DND-41 (cell line): Measurements from ENCODE around the gene CCDC85A.

Experiments used
- ATAC-seq: fragments of 200-7000 bp; cut with Tn5 transposase; 3 replicates; pipeline ENCODE4 v1.9.1; 2021; ENCODE audit warnings: low read depth; ENCODE audit not compliant: insufficient read depth
- DNase-seq: peaks from one replicate; pipeline ENCODE4 v3.0.0-alpha.2; 2020
- H2AFZ ChIP-seq: 2 replicates; pipeline ENCODE4 v1.6.0; 2012; ENCODE audit warnings: low read depth, low read length
- H3K27ac ChIP-seq: 2 replicates; pipeline ENCODE4 v1.5.1; 2012; ENCODE audit warnings: low read length, inconsistent platforms
- H3K27me3 ChIP-seq: fragments of 200-600 bp; sonication (generic); 2 replicates; pipeline ENCODE4 v1.6.0; 2012; ENCODE audit warnings: low read length, mild to moderate bottlenecking, inconsistent platforms; ENCODE audit not compliant: insufficient read depth, poor library complexity
- H3K36me3 ChIP-seq: 2 replicates; pipeline ENCODE4 v1.5.1; 2012; ENCODE audit warnings: low read length, inconsistent platforms; ENCODE audit not compliant: insufficient read depth
- H3K4me1 ChIP-seq: 2 replicates; pipeline ENCODE4 v1.5.1; 2012; ENCODE audit warnings: mild to moderate bottlenecking, low read length; ENCODE audit not compliant: insufficient read depth
- H3K4me2 ChIP-seq: 2 replicates; pipeline ENCODE4 v1.6.0; 2012; ENCODE audit warnings: mild to moderate bottlenecking, moderate library complexity, low read length, inconsistent platforms; ENCODE audit not compliant: insufficient read depth
- H3K4me3 ChIP-seq, 2 experiments: fragments of 200-600 bp in 1 of 2; shearing (Covaris generic) in 1 of 2; 2 replicates each; pipeline ENCODE4 v1.5.1; 2012 to 2016; ENCODE audit warnings: inconsistent platforms in 2 of 2, low read length in 2 of 2, mild to moderate bottlenecking in 2 of 2, low read depth in 1 of 2, moderate library complexity in 1 of 2
- H3K79me2 ChIP-seq: 2 replicates; pipeline ENCODE4 v1.6.0; 2012; ENCODE audit warnings: low read length, inconsistent platforms; ENCODE audit not compliant: insufficient read depth
- H3K9ac ChIP-seq: 2 replicates; pipeline ENCODE4 v1.6.0; 2012; ENCODE audit warnings: low read depth, mild to moderate bottlenecking, inconsistent platforms, low read length, moderate library complexity
- H3K9me3 ChIP-seq: 2 replicates; pipeline ENCODE4 v1.5.1; 2012; ENCODE audit warnings: low read length, moderate library complexity, mild to moderate bottlenecking, inconsistent platforms; ENCODE audit not compliant: insufficient read depth, severe bottlenecking
- H4K20me1 ChIP-seq: 2 replicates; pipeline ENCODE4 v1.6.0; 2012; ENCODE audit warnings: low read length; ENCODE audit not compliant: insufficient read depth
- CTCF ChIP-seq: IDR thresholded peaks from 2 replicates; pipeline ENCODE4 v1.5.1; 2012; ENCODE audit warnings: borderline replicate concordance, low read length, moderate library complexity, mild to moderate bottlenecking; ENCODE audit not compliant: poor library complexity, severe bottlenecking; ENCODE audit errors: extremely low read depth
- EZH2 ChIP-seq: IDR thresholded peaks from 3 replicates; pipeline ENCODE4 v1.6.1; 2012; ENCODE audit warnings: borderline replicate concordance, low read depth, mild to moderate bottlenecking, moderate library complexity, low read length, inconsistent platforms; ENCODE audit not compliant: severe bottlenecking

Gene CCDC85A

GRCh38 chr2:56179931-56180330 lies 3.9 kb upstream of the CCDC85A start:
- no peaks in the 10 kb centered on the region for H3K79me2 ChIP-seq
- no peaks in the 10 kb centered on the region for H4K20me1 ChIP-seq
- no peaks in the 10 kb centered on the region for H3K9me3 ChIP-seq
- no peak overlapping the region for H2AFZ ChIP-seq
- no peaks in the 10 kb centered on the region for H3K4me1 ChIP-seq
- H3K27ac ChIP-seq: no peak overlapping the region
- DNase-seq (no peak), ATAC-seq (no peak)
- H3K9ac ChIP-seq: no peak overlapping the region
- peaks cover 13% of the 10 kb centered on the region for H3K27me3 ChIP-seq
- H3K4me3 ChIP-seq: no peak overlapping the region
- H3K4me2 ChIP-seq: no peak overlapping the region
- TF ChIP-seq EZH2: no peak
- H3K36me3 ChIP-seq: no peaks in the 10 kb centered on the region

- no peaks in the 10 kb centered on the region for H3K4me1 ChIP-seq
- H3K4me3 ChIP-seq: no peak overlapping the region
- no peak overlapping the region for H3K4me2 ChIP-seq
These were observed 1.4 kb upstream of the CCDC85A start for GRCh38 chr2:56182420-56182819.

GRCh38 chr2:56184500-56185011 lies 766 bp downstream of the CCDC85A start:
- no peak overlapping the region for H3K4me2 ChIP-seq
- H3K4me1 ChIP-seq: no peaks in the 10 kb centered on the region
- H2AFZ ChIP-seq: no peak overlapping the region
- ATAC-seq (no peak), DNase-seq (no peak)
- H4K20me1 ChIP-seq: no peaks in the 10 kb centered on the region
- no peaks in the 10 kb centered on the region for H3K36me3 ChIP-seq
- H3K27me3 ChIP-seq: peaks cover 5% of the 10 kb centered on the region
- H3K9me3 ChIP-seq: no peaks in the 10 kb centered on the region
- H3K79me2 ChIP-seq: no peaks in the 10 kb centered on the region
- H3K27ac ChIP-seq: no peak overlapping the region
- no peak overlapping the region for H3K4me3 ChIP-seq
- H3K9ac ChIP-seq: no peak overlapping the region
- TF ChIP-seq CTCF (no peak), EZH2 (no peak)

More at GRCh38 chr2:56182420-56182819, 1.4 kb upstream of the CCDC85A start:
- Histone ChIP-seq H3K27ac (no peak overlapping the region), H3K79me2 (no peaks in the 10 kb centered on the region), H2AFZ (no peak overlapping the region), H3K27me3 (peaks cover 11% of the 10 kb centered on the region), H3K36me3 (no peaks in the 10 kb centered on the region), H3K9ac (no peak overlapping the region), H4K20me1 (no peaks in the 10 kb centered on the region), H3K9me3 (no peaks in the 10 kb centered on the region)
- DNase-seq (no peak), ATAC-seq (no peak)
- TF ChIP-seq EZH2 (no peak), CTCF (no peak)

- Histone ChIP-seq H3K27ac (no peak overlapping the region), H3K4me2 (no peak overlapping the region), H3K79me2 (no peaks in the 10 kb centered on the region), H3K36me3 (no peaks in the 10 kb centered on the region), H2AFZ (no peak overlapping the region), H3K27me3 (peaks cover 5% of the 10 kb centered on the region), H3K4me3 (no peak overlapping the region), H3K9me3 (no peaks in the 10 kb centered on the region), H3K9ac (no peak overlapping the region), H3K4me1 (no peaks in the 10 kb centered on the region), H4K20me1 (no peaks in the 10 kb centered on the region)
- DNase-seq (no peak), ATAC-seq (no peak)
- TF ChIP-seq CTCF (no peak), EZH2 (no peak)
These were observed 1.4 kb downstream of the CCDC85A start for GRCh38 chr2:56185101-56185581.
